Measurements from ENCODE around the gene CHCHD3. TPM values are rescaled to one million over a fixed set of nuclear protein-coding genes. Genes with fewer than 3 reads are reported as not detected.

The CHCHD3 gene
- total RNA-seq, 1 experiment from 2014 or later: 181 TPM

DNA sequence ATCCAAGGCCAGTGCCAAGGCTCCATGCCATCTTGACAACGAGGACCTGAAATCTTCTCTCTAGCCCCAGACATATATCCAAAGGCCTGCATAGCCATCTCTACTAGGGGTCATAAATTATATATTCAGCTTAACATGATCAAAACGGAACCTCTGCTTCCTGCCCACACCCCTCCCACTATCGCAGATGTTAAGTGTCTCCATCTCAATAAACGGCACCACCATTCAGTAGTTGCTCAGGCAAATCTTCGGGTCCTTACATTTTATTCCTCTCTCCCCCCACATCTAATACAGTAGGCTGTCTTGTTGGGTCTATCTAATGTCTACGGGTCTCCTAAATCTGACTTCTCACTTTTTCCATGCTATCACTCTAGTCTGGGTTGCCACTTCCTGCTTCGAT lies 304.5 kb downstream of the CHCHD3 start:
- DNase-seq (ENCODE audit: low spot score): no peak

DNA sequence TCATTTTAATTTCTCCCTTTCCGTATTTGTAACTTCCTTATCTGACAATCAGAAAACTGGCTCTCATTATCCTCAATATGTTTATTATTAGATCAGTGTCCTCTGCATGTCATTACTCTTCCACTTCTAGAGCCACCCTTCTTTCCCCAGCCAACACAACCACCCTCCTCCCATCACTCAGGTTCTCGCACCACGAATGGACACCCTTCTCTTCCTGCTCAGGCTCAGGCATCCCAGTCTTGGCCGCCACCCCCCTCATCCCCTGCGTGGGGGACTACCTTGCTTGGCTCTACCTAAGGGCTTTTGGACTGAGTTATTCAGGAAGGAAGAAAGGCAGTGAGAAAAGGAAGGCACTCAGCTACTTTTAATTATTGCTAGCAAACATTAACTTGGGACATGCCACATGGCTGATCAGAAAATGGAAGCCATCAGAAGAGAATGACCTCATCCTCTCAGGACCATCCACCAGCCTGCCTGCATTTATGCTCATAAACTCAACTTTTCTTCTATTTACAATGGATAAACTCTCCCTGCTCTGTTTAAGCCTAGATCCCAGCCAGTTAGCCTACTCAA lies 305.8 kb downstream of the CHCHD3 start:
- DNase-seq (ENCODE audit: low spot score): no peak

DNA sequence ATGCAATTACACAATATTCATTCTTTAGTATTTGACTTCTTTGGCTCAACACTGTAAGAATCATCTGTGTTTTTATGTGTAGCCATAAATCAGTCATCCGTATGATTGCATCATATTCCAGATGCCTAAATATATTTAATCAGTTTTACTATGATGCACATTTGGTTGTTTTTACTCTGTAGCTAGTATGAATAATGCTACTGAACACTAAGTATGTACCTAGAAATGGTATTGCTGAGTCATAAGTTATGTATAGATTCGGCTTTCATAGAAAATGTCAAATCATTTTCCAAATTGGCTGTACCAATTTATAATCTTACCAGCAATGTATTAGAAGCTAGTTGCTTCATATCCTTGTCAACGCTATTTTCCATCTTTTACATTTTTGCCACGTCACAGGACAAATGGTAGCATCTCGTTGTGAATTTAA lies 308.3 kb downstream of the CHCHD3 start:
- no peak for DNase-seq (ENCODE audit: low spot score)

DNA sequence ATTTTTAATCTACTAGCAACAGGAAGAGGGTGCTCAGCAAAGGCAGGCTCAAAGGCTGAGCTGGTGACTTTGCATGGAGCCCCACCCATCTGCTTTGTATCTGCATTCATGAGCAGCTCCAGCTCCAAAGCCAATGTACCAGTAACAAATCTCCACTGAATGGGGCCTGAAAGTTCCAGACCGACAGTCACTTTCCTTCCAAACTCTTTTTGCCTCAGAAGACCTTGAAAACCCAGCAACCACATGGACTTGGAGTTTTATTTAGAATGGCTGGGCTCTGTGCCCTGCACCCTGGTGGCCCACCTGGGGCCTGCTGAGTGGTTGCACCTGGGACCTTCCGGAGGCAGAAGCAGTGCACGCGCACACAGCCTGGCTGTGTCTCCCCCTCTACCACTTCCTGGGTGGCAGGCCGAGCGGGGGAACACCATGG lies 310.6 kb downstream of the CHCHD3 start:
- no peak for DNase-seq (ENCODE audit: low spot score)

DNA sequence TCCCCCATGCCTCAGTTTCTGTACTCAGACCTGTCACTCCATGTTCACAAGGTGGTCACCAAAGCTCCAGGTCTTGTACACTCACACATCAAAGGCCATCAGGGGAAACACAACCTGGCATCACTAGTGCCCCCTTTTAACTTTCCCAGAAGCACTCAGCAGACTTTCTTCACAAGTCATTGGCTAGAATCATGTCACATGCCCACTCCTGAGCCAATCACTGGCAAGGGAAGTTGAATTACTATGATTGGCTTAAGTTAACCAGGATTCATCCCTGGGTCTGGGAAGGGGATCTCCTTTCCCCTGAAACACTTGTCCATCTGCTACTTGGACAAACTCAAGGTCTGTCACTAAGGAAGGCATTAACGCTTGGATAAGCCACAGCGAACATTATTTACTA lies 311.8 kb downstream of the CHCHD3 start:
- DNase-seq (ENCODE audit: low spot score): no peak

DNA sequence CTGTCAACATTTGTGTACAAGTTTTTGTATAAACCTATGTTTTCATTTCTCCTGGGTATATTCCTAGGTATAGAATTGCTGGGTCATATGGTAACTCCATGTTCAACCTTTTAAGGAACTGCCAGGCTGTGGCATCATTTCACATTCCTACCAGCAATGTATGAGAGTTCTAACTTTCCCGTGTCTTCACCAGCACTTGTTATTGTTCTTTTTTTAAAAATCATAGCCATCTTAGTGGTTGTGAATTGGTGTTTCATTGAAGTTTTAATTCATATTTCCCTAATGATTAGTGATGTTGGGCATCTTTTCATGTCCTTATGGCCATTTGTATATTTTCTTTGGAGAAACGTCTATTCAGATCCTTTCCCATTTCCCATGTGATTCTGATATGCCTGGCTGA lies 312.6 kb downstream of the CHCHD3 start:
- no peak for DNase-seq (ENCODE audit: low spot score)

DNA sequence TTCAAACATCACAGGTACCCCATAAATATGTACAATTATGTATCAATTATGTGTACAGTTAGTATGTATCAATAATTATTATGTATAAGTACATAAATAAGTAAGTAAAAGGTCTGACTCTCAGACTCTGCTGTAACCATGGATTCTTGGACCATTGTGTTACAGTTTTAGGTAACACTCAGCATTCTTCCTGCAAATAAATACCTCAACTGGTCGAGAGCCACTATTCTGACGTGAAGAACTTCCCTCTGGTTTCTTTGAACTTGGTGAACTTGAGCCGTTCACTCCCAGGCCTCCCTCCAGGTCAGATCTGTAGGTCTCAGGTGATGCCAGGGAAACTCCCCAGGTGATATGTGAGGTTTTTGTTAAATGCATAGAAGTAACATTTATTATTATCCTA lies 313.8 kb downstream of the CHCHD3 start:
- no peak for DNase-seq (ENCODE audit: low spot score)

DNA sequence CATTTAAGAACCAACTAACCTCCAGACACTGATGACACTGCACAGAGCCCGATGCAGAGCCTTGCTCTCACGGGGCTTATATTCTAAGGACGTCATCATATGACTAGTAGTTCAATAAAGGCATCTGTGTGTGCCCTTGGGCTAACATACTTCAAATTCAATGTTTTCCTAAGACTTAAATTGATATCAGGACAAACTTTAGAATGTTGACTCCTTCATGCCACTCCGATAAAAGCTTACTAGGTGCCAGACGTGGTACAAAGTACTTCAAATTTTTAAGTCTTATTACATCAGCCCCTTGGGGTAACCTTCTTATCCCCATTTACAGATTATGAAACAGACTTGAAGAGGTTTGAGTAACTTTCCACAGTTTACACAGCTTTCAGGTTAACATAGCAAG lies 314.5 kb downstream of the CHCHD3 start:
- DNase-seq (ENCODE audit: low spot score): no peak

DNA sequence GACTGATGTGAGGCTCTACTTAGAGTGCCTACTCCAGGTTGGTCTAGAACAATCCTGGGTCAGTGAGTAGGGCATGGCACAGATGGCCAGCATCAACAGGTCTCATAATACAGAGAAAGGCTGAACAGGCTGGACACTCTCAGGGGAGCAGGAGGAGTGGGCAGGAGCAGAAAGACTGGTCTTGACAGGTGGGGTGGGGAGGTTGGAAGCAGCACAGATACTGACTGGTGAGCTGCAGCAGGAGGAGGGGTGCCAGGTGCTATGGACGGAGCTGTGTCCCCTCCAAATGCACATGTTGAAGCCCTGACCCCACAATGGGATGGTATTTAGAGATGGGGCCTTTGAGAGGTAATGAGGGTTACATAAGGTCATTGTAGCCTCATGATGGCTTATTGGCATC lies 315.2 kb downstream of the CHCHD3 start:
- DNase-seq (ENCODE audit: low spot score): no peak

DNA sequence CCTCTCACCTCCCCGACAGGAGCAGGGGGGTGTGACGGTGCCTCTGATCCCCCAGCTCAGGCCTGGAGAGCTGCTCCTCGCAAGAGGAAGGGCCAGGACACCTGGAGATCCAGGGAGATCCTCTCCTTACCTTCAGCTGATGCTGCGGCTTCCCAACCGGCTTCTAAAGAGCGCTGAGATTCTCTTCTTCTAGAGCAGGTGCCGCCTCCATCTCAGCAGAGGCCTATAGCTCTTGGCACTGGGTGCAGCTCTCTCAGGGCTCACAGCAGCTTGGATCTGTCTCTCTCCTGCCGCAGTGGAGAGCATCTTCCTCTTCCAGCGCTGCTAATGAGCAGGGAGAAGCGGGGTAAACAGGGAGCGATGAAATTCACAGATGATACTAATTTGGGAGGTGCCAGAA lies 316.0 kb downstream of the CHCHD3 start:
- DNase-seq (ENCODE audit: low spot score): no peak

DNA sequence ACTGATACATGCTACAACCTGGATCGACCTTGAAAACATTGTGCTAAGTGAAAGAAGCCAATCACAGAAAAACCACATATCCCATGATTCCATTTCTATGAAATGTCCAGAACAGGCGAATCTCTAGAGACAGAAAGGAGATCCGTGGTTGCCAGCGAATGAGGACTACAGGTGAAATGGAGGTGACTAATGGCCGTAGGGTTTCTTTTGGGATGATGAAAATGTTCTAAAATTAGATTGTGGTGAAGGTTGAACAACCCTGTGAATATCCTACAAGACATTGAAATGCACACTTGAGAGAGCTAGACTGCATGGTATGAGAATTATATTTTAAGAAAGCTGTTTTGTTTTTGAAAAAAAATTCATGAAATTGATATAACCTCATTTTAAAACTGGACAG lies 317.1 kb downstream of the CHCHD3 start:
- peak; percentile 16 for DNase-seq (ENCODE audit: low spot score)

DNA sequence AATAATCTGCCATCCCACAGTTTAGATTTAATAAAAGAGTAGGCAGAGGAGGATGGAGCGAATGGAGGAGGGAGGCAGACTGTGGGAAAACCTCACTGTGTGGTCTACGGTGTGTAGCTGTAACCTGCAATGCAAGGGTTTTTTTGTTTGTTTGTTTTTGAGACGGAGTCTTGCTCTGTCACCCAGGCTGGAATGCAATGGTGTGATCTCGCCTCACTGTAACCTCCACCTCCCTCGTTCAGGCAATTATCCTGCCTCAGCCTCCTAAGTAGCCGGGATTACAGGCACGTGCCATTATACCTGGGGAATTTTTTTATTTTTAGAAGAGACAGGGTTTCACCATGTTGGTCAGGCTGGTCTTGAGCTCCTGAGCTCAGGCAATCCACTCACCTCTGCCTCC lies 321.0 kb downstream of the CHCHD3 start:
- no peak for DNase-seq (ENCODE audit: low spot score)

DNA sequence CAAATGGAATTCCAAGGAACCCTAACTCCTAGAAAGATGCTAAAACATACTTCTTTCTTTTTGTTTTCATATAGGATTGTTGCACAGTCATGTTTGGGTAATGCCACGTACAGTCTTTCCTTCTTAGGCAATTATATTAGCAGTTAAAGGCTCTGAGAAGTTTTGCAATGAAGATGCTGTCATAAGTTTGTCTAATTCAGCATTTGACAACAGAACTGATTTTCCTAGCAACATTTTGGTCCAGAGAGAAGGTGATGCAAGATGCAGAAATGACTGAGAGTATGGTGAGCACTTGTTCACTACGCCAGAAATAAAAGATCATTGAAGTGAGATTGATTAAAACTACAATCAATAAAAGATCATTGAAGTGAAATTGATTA lies 321.7 kb downstream of the CHCHD3 start:
- no peak for DNase-seq (ENCODE audit: low spot score)

DNA sequence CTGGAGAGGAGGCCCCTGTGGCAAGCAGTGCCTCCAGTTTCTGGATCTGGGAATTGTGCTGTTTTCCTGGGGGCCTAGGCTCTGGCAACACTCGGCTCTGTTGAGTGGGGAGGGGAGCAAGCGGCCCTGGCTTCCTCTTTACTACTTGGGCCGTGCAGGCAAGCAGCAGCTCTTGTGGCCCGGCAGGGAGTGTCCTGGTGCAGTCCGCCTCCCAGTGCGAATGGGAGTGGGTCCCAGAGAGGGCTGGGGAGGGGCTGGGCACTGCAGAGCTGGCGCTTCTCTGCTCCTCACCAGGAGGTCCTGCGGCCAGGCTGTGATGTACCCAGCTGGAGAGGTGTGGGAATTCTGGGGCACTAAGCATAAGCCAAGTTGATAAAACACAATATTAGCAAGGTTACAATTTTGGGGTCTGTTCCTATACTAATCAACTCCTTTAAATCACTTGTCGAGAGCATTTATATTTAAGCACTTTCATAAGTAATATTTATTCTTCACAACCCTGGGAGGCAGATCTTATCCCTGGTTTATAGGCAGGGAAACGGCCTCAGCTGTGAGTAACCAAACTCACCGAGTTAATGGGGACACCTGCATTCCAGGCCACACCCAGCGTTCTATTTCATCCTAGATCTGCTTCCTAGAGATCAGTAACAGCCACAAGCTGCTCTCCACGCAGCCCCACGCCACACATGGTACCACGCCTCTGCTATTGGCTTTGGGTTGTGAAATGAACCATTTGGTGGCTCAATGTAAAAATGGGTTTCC lies 322.2 kb downstream of the CHCHD3 start:
- no peak for DNase-seq (ENCODE audit: low spot score)

DNA sequence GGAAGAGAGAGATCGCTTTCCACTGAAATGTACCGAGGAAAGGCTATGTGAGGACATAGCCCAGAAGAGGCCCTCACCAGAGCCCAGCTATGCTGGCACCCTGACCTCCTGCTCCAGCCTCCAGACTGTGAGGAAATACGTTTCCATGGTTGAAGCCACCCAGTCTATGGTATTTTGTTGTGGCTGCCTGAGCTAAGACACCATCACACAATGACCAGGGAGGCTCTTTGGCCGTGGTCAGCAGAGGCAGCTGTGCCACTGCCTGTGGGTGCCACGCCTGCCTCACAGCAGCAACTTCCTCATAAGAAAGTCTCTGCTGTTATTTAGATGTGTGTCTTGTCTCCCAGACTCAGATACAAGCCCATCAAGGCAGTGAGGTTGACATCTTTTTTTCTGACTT lies 322.9 kb downstream of the CHCHD3 start:
- no peak for DNase-seq (ENCODE audit: low spot score)

DNA sequence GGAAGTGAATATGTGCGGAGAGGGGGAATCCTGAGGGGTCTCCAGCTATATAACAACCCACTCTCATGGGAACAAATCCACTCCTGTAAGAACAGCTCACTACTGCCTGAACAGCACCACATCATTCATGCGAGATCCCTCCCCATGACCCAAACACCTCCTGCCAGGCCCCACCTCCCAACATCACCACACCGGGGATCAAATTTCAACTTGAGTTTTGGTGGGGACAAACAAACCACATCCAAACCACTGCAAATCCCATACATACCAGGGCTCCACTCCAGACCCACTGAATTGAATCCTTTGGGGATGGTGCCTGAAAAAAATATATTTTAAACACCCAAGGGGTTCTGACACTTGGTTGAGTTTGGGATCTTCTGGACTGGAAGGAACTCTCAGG lies 324.1 kb downstream of the CHCHD3 start:
- no peak for DNase-seq (ENCODE audit: low spot score)

DNA sequence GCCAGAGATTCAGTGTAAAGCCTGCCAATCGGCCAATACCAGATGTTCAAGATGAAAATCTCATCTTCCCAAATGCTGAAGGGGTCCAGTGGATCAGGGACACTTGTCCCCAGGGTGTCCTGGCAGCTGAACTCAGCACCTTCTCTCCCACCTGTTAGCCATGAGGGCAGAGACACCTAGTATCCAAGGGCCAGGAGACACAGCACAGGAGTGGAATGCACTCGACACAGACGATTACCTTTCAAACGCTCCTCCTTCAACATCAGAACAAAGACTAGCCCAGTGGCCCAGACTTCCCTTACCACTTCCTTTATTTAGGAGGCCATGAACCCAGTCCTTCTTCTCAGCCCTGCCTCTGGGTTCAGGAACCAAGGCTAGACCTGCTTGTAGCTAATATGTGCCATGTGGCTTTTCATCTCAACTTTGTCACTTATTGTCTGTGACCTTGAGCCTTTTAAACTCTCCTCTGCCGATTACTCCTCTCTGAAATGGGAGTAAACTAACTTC lies 325.4 kb downstream of the CHCHD3 start:
- DNase-seq (ENCODE audit: low spot score): no peak

DNA sequence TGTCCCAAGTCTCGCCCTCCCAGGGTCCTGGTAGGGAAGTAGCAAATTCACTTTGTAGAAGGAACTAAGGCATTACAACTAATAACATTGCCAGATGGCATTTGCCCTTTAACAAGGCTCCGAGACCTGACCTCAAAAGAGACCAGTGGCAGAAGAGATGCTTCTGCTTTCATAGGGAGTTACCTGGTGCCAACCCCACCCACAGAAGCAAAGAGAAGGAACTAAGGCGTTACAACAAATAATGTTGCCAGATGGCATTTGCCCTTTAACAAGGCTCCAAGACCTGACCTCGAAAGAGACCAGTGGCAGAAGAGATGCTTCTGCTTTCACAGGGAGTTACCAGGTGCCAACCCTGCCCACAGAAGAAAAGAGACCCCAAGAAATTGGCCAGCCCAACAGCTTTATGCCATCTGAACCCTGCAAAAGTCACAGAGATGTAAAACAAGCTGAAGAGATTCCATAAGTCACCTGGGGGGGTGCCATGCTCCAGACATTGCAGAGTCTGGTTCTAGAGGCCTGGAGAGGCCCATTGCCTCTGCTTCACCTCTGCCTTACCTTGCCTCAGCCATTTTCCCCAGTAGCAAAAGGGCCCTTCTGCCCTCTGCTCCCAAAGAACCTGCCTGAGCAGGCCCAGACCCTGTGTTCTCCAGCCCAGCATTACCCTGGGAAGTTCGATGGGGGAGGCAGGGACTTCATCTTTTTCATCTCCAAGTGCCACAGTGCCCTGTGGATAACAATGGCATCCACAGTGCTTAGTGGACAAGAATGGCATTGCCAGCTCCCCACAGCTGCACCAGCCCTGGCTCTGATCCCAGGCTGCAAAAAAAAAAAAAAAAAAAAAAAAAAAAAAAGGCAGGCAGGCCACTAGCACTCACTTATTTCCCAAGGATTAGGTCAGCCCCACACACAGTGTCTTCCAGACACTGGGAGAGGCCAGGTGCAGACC lies 326.1 kb downstream of the CHCHD3 start:
- peak; percentile 44 for DNase-seq (ENCODE audit: low spot score)

DNA sequence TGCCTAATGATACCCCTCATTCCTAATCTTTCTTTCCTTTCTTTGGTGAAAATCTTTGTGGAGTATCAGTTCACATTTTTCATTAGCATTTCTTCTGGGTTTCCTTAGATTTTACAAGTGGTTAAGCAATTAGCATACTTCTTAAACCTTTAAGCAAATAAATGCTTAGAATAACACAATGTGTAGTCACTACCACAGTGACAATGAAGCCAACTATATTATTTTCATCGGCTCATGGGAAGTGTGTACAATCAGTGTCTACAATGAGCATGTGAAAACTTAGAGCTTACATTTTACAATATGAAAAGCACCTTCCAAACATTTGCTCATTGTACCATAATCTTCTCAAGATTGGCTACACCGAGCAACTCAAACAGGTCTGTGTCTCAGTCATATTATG lies 329.5 kb downstream of the CHCHD3 start:
- no peak for DNase-seq (ENCODE audit: low spot score)

DNA sequence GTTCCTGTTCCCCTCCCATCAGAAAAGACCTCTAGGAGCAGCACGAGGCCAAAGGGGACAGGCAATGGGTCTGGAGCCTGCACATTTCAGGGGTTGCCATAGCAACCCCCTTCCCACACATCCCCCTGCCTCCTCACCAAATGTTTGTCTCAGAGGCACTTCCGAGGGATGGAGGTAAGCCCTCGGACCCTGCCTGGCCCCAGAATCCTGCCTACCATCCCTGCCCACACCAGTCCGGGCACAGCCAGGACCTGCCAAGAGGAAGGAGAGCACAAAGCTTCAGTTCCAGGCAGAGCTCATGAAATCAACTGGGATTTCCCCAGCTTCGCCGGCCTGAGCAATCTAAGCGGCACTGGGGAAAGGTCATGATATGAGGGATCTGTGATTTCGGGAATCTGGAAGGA lies 330.6 kb downstream of the CHCHD3 start:
- no peak for DNase-seq (ENCODE audit: low spot score)

DNA sequence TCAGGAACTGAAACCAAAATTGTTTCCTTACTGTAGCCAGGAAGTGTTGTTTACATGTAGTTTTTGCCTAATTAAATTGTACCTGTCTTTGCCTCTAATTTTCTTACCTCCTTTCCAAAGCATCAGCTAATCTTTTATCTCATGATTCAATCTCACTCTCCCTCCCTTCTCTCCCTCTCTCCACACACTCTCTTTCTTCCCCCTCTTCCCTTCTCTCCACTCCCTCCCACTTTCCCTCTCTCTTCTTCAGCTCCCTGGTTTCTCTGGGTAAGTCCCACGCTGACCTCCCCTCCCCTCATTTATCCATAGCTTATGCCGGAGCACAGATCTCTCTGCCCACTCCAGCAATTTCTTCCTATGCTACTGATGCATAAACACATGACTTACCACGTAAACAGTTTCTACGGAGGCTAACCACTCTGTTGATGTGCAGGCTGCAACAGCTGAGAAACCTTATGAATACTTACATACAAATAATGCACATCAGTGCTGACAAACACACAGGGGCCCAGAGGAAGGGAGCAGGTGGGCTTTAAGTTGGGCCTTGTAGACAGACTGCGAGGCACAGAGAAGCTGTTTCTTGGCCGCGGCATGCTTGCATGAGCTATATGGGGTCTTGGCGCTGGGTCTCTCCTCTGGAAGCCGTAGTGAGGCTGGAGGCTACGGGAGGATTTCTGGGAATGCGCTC lies 331.2 kb downstream of the CHCHD3 start:
- no peak for DNase-seq (ENCODE audit: low spot score)

DNA sequence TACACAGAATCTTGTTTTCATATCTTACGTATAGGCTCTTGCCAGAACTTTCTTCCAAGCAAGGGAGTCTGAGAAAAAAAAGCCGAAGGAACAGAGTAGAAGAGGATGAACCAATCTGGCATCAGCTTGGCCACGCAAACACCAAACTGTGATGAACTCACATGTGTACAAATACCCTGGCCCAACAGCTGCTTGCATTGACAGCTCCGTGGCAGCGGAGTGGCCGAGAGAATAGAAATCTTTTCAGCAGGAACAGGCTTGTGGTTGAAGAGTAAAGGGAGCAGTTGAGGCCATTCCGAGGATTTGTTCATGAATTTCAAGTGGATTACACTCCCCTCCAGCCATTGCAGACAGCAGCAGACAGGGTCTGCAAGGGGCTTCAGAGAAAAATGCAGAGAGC lies 331.8 kb downstream of the CHCHD3 start:
- no peak for DNase-seq (ENCODE audit: low spot score)

Data from A172 (cell line).